PFSK-1 (cell line): ENCODE measurements around the gene DCXR.

Source experiments
- FOXP2 ChIP-seq: optimal IDR thresholded peaks from 2 replicates; pipeline ENCODE3; 2011; ENCODE audit warnings: borderline replicate concordance, control low read depth, inconsistent platforms; ENCODE audit not compliant: insufficient read depth; ENCODE audit errors: extremely low read length, extremely low read depth
- POLR2AphosphoS5 ChIP-seq: IDR thresholded peaks from 2 replicates; pipeline ENCODE4 v1.6.1; 2012; ENCODE audit warnings: low read depth, mild to moderate bottlenecking, control low read depth, low read length, moderate library complexity
- REST ChIP-seq, 2 experiments: IDR thresholded peaks; 2 replicates each; pipeline versions ENCODE4 v1.6.1 to v1.8.0; 2011 to 2012; ENCODE audit warnings: low read depth in 2 of 2, low read length in 2 of 2, control low read depth in 1 of 2, inconsistent platforms in 1 of 2, mild to moderate bottlenecking in 1 of 2, moderate library complexity in 1 of 2; ENCODE audit not compliant: insufficient read depth in 1 of 2
- SIN3A ChIP-seq: IDR thresholded peaks from 2 replicates; pipeline ENCODE4 v1.6.1; 2012; ENCODE audit warnings: mild to moderate bottlenecking, low read length, moderate library complexity, borderline replicate concordance; ENCODE audit not compliant: insufficient read depth
- TAF1 ChIP-seq: IDR thresholded peaks from 2 replicates; pipeline ENCODE4 v1.6.1; 2012; ENCODE audit warnings: low read length, control low read depth, borderline replicate concordance; ENCODE audit not compliant: insufficient read depth

The DCXR gene

GRCh38 chr17:82006468-82007227 is 30.8 kb downstream of the DCXR start:
- no peak for TF ChIP-seq REST (IDR thresholded peaks at IDR 0.05; ENCODE audit: insufficient read depth in 1 of 2, low read depth in 2 of 2, low read length in 2 of 2)
- TF ChIP-seq POLR2AphosphoS5 = no peak
- TF ChIP-seq FOXP2 = no peak
- no peak for TF ChIP-seq TAF1
- no peak for TF ChIP-seq SIN3A

GRCh38 chr17:82005701-82006348 is 31.7 kb downstream of the DCXR start:
- TF ChIP-seq TAF1 (no peak), SIN3A (no peak), REST (IDR thresholded peaks at IDR 0.05; ENCODE audit: insufficient read depth in 1 of 2, low read depth in 2 of 2, low read length in 2 of 2) (no peak), FOXP2 (no peak), POLR2AphosphoS5 (no peak)

GRCh38 chr17:82004517-82005455 is 32.7 kb downstream of the DCXR start:
- no peak for TF ChIP-seq SIN3A
- TF ChIP-seq POLR2AphosphoS5 = no peak
- no peak for TF ChIP-seq FOXP2
- TF ChIP-seq TAF1 = no peak
- TF ChIP-seq REST (IDR thresholded peaks at IDR 0.05; ENCODE audit: insufficient read depth in 1 of 2, low read depth in 2 of 2, low read length in 2 of 2) = no peak

DNA sequence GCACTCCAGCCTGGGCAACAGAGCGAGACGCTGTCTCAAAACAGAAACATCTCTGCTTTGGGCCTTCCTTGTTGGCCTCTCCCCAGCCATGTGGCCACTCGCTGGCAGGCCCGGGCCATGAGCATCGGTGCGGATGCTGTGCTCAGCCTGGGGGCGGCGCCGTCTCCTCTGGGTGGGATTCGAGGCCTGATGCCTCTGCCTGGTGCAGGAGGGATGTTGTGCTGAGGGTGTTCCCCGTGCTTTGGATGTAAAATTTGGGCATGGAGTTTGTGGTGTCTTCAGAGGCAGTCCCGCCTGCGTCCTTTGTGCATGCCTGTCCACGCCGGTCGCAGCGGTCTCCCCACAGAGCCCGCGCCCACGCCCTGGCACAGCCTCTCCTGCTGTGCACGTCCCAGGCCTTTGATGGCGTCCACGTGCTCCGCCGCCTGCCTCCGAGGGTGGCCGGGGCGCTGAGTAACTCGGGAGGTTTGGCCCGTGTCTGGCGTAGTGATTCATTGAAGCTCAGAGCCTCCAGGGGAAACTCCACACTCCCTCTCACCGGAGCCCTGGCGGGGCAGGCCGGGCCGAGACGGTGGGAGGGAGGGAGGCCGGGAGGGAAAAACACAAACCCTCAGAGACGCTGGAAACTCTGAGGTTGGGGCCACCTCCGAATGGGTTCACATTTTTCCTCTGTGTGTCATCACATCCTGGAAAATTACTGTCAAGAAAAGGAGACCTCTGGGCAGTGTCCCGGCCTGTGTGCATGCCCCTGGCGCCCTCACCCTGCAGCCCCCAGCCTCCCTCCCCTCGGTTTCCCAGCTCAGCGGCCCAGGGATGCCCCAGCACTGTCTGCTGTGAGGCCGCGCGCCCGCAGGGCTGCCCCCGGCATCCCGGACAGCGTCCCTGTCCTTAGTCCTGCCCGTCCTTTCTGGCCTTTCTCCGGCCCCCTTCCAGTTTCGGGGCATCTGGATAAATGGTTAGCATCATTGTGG is 33.8 kb downstream of the DCXR start:
- TF ChIP-seq REST (IDR thresholded peaks at IDR 0.05; ENCODE audit: insufficient read depth in 1 of 2, low read depth in 2 of 2, low read length in 2 of 2) = 0 out of 4 replicates have a peak, but pooled peaks of 1 of the 2 experiments have one; percentile 40
- TF ChIP-seq SIN3A = no peak
